ENCODE measurements around the gene SCN3B.

Gene SCN3B

DNA sequence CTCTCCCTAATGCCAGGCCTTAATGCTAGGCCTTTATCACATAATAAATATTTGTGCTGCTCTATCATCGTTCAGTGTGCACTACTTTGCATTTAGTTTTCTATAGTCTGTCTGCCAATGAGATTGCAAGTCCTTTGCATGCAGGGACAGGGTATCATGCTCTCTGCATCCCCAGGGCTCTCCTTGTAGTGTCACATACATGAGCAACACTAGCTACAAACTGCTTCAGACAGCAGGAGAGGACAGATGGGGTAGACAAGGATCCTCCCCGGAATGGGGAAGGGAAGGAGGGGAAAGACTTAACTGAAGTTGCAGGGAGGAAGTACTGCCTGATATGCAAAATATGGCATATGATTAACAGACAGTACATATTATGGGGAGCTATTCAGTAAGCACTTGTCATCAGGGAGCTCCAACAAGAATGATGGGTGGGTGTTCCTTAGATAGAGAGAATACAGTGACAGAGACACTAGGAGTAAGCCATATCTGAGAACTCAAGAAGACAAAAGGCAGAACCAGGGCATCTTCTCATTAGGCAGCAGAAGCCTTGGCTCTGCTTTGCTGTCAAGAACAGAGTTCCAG is 44.2 kb upstream of the SCN3B start:
- Histone ChIP-seq H3K79me1 (ENCODE audit: low read length) (no peaks in the 10 kb centered on the region), H3K9ac (ENCODE audit: low read length) (no peak overlapping the region), H2BK12ac (ENCODE audit: low read length) (no peak overlapping the region), H3K79me2 (ENCODE audit: control insufficient read depth, insufficient read depth, low read length, poor library complexity) (no peaks in the 10 kb centered on the region), H3K4me2 (ENCODE audit: low read length) (no peak overlapping the region), H2BK5ac (ENCODE audit: low read depth, low read length, poor library complexity) (no peak overlapping the region), H4K8ac (ENCODE audit: low read depth, low read length) (no peak overlapping the region), H3K27ac (ENCODE audit: low read depth, low read length) (no peak overlapping the region), H3K36me3 (ENCODE audit: control insufficient read depth in 1 of 2, insufficient read depth in 2 of 2, low read length in 2 of 2) (no peaks in the 10 kb centered on the region), H3K9me3 (ENCODE audit: insufficient read depth, low read depth, low read length) (no peaks in the 10 kb centered on the region), H3K4ac (ENCODE audit: low read depth, low read length) (no peak overlapping the region), H3K27me3 (ENCODE audit: insufficient read depth, low read length) (no peaks in the 10 kb centered on the region), H2BK120ac (ENCODE audit: insufficient read depth, low read length, poor library complexity) (no peak overlapping the region), H2AFZ (ENCODE audit: insufficient read depth, low read length, poor library complexity) (no peak overlapping the region), H3K4me3 (ENCODE audit: low read depth, low read length) (no peak overlapping the region), H3K14ac (ENCODE audit: low read length) (no peak overlapping the region), H4K12ac (ENCODE audit: low read depth, low read length) (no peak overlapping the region), H3K4me1 (ENCODE audit: control insufficient read depth in 1 of 2, insufficient read depth in 2 of 2, low read length in 2 of 2) (no peaks in the 10 kb centered on the region), H3K23ac (ENCODE audit: low read length) (no peak overlapping the region), H4K91ac (ENCODE audit: low read depth, low read length) (no peak overlapping the region), H3K18ac (ENCODE audit: low read length) (no peak overlapping the region), H2AK5ac (ENCODE audit: low read length) (no peak overlapping the region)
- no CpG with 5 or more reads among the region's 2 CpGs for WGBS (ENCODE audit: extremely low coverage, insufficient coverage, insufficient read length)
- no peak for DNase-seq

DNA sequence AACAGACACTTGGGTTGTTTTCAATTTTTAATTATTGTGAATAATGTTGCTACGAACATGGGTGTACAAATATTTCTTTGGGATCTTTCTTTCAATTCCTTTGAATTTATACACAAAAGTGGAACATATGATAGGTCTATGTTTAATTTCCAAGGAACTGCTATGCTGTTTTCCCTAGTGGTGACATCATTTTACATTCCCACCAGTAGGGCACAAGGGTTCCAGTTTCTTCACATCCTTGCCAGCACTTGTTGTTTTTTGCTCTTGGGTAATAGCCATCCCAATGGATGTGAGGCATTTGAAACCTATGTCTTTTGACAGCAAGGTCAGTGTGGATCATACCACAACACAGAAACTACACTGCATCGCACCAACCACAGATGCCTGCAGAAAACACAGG is 41.8 kb upstream of the SCN3B start:
- no peaks in the 10 kb centered on the region for H3K4me1 ChIP-seq (ENCODE audit: control insufficient read depth in 1 of 2, insufficient read depth in 2 of 2, low read length in 2 of 2)
- H2BK5ac ChIP-seq (ENCODE audit: low read depth, low read length, poor library complexity), result no peak overlapping the region
- H4K8ac ChIP-seq (ENCODE audit: low read depth, low read length), result no peak overlapping the region
- DNase-seq, result peak in 1 of 2 donors; percentile 30
- H4K12ac ChIP-seq (ENCODE audit: low read depth, low read length), result no peak overlapping the region
- H3K9me3 ChIP-seq (ENCODE audit: insufficient read depth, low read depth, low read length), result no peaks in the 10 kb centered on the region
- H2AFZ ChIP-seq (ENCODE audit: insufficient read depth, low read length, poor library complexity), result no peak overlapping the region
- no peak overlapping the region for H3K14ac ChIP-seq (ENCODE audit: low read length)
- H3K79me1 ChIP-seq (ENCODE audit: low read length), result no peaks in the 10 kb centered on the region
- no peak overlapping the region for H2AK5ac ChIP-seq (ENCODE audit: low read length)
- no CpG with 5 or more reads among the region's 2 CpGs for WGBS (ENCODE audit: extremely low coverage, insufficient coverage, insufficient read length)
- no peak overlapping the region for H3K4me2 ChIP-seq (ENCODE audit: low read length)
- no peak overlapping the region for H3K18ac ChIP-seq (ENCODE audit: low read length)
- H2BK12ac ChIP-seq (ENCODE audit: low read length), result no peak overlapping the region
- no peak overlapping the region for H3K4ac ChIP-seq (ENCODE audit: low read depth, low read length)
- no peak overlapping the region for H4K91ac ChIP-seq (ENCODE audit: low read depth, low read length)
- no peaks in the 10 kb centered on the region for H3K36me3 ChIP-seq (ENCODE audit: control insufficient read depth in 1 of 2, insufficient read depth in 2 of 2, low read length in 2 of 2)
- H3K79me2 ChIP-seq (ENCODE audit: control insufficient read depth, insufficient read depth, low read length, poor library complexity), result no peaks in the 10 kb centered on the region
- H2BK120ac ChIP-seq (ENCODE audit: insufficient read depth, low read length, poor library complexity), result no peak overlapping the region
- no peak overlapping the region for H3K27ac ChIP-seq (ENCODE audit: low read depth, low read length)
- no peak overlapping the region for H3K23ac ChIP-seq (ENCODE audit: low read length)
- H3K9ac ChIP-seq (ENCODE audit: low read length), result no peak overlapping the region
- H3K4me3 ChIP-seq (ENCODE audit: low read depth, low read length), result no peak overlapping the region
- H3K27me3 ChIP-seq (ENCODE audit: insufficient read depth, low read length), result no peaks in the 10 kb centered on the region

DNA sequence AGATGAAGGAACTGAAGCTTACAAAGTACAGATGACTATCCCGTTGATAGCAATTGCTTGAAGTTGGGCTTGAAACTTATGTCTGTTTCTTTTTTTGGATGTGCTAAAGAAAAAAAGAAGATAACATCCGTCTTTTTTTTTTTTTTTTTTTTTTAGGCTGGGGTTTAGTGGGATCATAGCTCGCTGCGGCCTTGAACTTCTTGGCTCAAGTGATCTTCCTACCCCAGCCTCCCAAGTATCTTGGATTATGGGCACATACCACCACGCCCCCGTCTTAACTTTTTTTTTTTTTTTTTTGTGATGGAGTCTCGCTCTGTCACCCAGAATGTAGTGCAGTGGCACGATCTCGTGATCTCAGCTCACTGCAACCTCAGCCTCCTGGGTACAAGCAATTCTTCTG is 40.8 kb upstream of the SCN3B start:
- H4K8ac ChIP-seq (ENCODE audit: low read depth, low read length), result no peak overlapping the region
- no peaks in the 10 kb centered on the region for H3K27me3 ChIP-seq (ENCODE audit: insufficient read depth, low read length)
- H3K79me2 ChIP-seq (ENCODE audit: control insufficient read depth, insufficient read depth, low read length, poor library complexity), result no peaks in the 10 kb centered on the region
- H3K4ac ChIP-seq (ENCODE audit: low read depth, low read length), result no peak overlapping the region
- DNase-seq, result no peak
- H2AK5ac ChIP-seq (ENCODE audit: low read length), result no peak overlapping the region
- H2AFZ ChIP-seq (ENCODE audit: insufficient read depth, low read length, poor library complexity), result no peak overlapping the region
- H3K23ac ChIP-seq (ENCODE audit: low read length), result no peak overlapping the region
- H3K27ac ChIP-seq (ENCODE audit: low read depth, low read length), result no peak overlapping the region
- H3K9me3 ChIP-seq (ENCODE audit: insufficient read depth, low read depth, low read length), result no peaks in the 10 kb centered on the region
- no peak overlapping the region for H4K91ac ChIP-seq (ENCODE audit: low read depth, low read length)
- H3K36me3 ChIP-seq (ENCODE audit: control insufficient read depth in 1 of 2, insufficient read depth in 2 of 2, low read length in 2 of 2), result no peaks in the 10 kb centered on the region
- no peak overlapping the region for H3K18ac ChIP-seq (ENCODE audit: low read length)
- H3K14ac ChIP-seq (ENCODE audit: low read length), result no peak overlapping the region
- no peak overlapping the region for H2BK5ac ChIP-seq (ENCODE audit: low read depth, low read length, poor library complexity)
- no peaks in the 10 kb centered on the region for H3K79me1 ChIP-seq (ENCODE audit: low read length)
- H3K4me1 ChIP-seq (ENCODE audit: control insufficient read depth in 1 of 2, insufficient read depth in 2 of 2, low read length in 2 of 2), result no peaks in the 10 kb centered on the region
- no peak overlapping the region for H4K12ac ChIP-seq (ENCODE audit: low read depth, low read length)
- no peak overlapping the region for H2BK12ac ChIP-seq (ENCODE audit: low read length)
- no peak overlapping the region for H3K4me3 ChIP-seq (ENCODE audit: low read depth, low read length)
- H3K9ac ChIP-seq (ENCODE audit: low read length), result no peak overlapping the region
- no peak overlapping the region for H3K4me2 ChIP-seq (ENCODE audit: low read length)
- no peak overlapping the region for H2BK120ac ChIP-seq (ENCODE audit: insufficient read depth, low read length, poor library complexity)
- no CpG with 5 or more reads among the region's 9 CpGs for WGBS (ENCODE audit: extremely low coverage, insufficient coverage, insufficient read length)

DNA sequence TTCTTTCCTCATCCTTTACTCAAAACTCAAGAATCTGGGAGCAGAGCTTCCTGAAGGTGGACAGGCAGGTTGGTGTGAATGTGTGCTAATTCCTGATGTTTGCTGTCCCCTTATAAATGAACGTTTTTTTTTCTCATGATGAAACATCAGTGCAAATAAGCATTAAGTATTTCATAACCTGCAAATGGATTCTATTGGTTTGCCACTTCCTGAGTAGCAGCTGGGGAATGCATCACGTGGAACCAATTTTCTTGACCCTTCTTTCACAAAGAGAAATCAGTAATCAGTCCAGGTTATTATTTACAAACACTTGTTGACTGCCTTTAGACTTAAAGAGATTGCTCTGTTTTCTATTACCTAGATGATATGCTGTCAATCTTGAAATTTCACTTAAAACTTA is 40.1 kb upstream of the SCN3B start:
- WGBS (ENCODE audit: extremely low coverage, insufficient coverage, insufficient read length), result no CpG with 5 or more reads among the region's 2 CpGs
- H4K12ac ChIP-seq (ENCODE audit: low read depth, low read length), result no peak overlapping the region
- H3K79me2 ChIP-seq (ENCODE audit: control insufficient read depth, insufficient read depth, low read length, poor library complexity), result no peaks in the 10 kb centered on the region
- H4K8ac ChIP-seq (ENCODE audit: low read depth, low read length), result no peak overlapping the region
- H3K4me2 ChIP-seq (ENCODE audit: low read length), result no peak overlapping the region
- H3K4ac ChIP-seq (ENCODE audit: low read depth, low read length), result no peak overlapping the region
- H3K4me3 ChIP-seq (ENCODE audit: low read depth, low read length), result no peak overlapping the region
- H2BK12ac ChIP-seq (ENCODE audit: low read length), result no peak overlapping the region
- no peak overlapping the region for H2AFZ ChIP-seq (ENCODE audit: insufficient read depth, low read length, poor library complexity)
- H3K4me1 ChIP-seq (ENCODE audit: control insufficient read depth in 1 of 2, insufficient read depth in 2 of 2, low read length in 2 of 2), result no peaks in the 10 kb centered on the region
- no peak overlapping the region for H2BK120ac ChIP-seq (ENCODE audit: insufficient read depth, low read length, poor library complexity)
- DNase-seq, result no peak
- H3K23ac ChIP-seq (ENCODE audit: low read length), result no peak overlapping the region
- H3K36me3 ChIP-seq (ENCODE audit: control insufficient read depth in 1 of 2, insufficient read depth in 2 of 2, low read length in 2 of 2), result no peaks in the 10 kb centered on the region
- H3K14ac ChIP-seq (ENCODE audit: low read length), result no peak overlapping the region
- H3K9ac ChIP-seq (ENCODE audit: low read length), result no peak overlapping the region
- H3K79me1 ChIP-seq (ENCODE audit: low read length), result no peaks in the 10 kb centered on the region
- H2AK5ac ChIP-seq (ENCODE audit: low read length), result no peak overlapping the region
- no peak overlapping the region for H2BK5ac ChIP-seq (ENCODE audit: low read depth, low read length, poor library complexity)
- no peak overlapping the region for H3K18ac ChIP-seq (ENCODE audit: low read length)
- H3K27ac ChIP-seq (ENCODE audit: low read depth, low read length), result no peak overlapping the region
- H4K91ac ChIP-seq (ENCODE audit: low read depth, low read length), result no peak overlapping the region
- no peaks in the 10 kb centered on the region for H3K27me3 ChIP-seq (ENCODE audit: insufficient read depth, low read length)
- H3K9me3 ChIP-seq (ENCODE audit: insufficient read depth, low read depth, low read length), result no peaks in the 10 kb centered on the region

All from trophoblast cell (in vitro differentiated cells and primary cell).